ENCODE results near the gene MMADHC. TPM values are rescaled to one million over a fixed set of nuclear protein-coding genes. Genes with fewer than 3 reads are reported as not detected.
A peak's percentile ranks its signal among the peaks of the same experiment; 100 is the strongest.

The MMADHC gene
- total and polyA plus RNA-seq, 9 of the 15 experiments (the other 6 are each of a cell fraction or from before 2014, with no cell fraction given) = 187 to 850 (median 271) TPM

DNA sequence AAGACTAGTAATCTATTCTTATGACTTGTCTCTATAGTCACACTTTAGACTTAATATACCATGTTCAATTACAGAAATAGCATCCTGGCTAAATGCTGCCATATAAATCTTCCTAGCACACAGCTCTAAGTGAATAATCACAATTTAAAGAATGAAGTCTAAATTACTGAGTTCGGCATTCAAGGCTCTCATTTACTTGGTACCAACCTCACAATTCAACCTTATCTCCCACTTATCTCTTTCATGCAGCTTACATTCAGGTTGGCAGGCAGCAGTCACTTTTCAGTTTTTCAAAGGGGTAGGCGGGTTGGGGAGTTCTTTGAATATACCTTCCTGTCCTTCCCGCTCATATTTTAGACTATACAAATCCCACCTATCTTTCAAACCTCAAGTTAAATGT lies 1.5 kb downstream of the MMADHC start:
- H3K4me2 ChIP-seq (ENCODE audit: insufficient read depth, low read length) = peak overlapping the region; percentile 94
- no TSS peak for BruUV-seq (replicated peaks)
- no peak overlapping the region for H2AFZ ChIP-seq (ENCODE audit: low read depth, low read length)
- H3K9me3 ChIP-seq (replicated peaks; ENCODE audit: control insufficient read depth, insufficient read depth, low read depth, low read length) = no peaks in the 10 kb centered on the region
- H3K27me3 ChIP-seq (ENCODE audit: control insufficient read depth in 2 of 2, insufficient read depth in 2 of 2, low read length in 2 of 2) = no peaks in the 10 kb centered on the region
- FAIRE-seq (peak; percentile 23), DNase-seq (ENCODE audit: extremely low read depth in 1 of 4, low spot score in 3 of 4) (peak; percentile 28 to 67 (median 42)), ATAC-seq (peak; percentile 16)
- H3K79me2 ChIP-seq (ENCODE audit: control insufficient read depth, insufficient read depth, low read length) = peaks cover 53% of the 10 kb centered on the region
- peak overlapping the region; percentile 94; the same call in 2 of the 3 replicates for H3K27ac ChIP-seq (ENCODE audit: extremely low read depth, low read depth, low read length)
- no peaks in the 10 kb centered on the region for H3K9me1 ChIP-seq (ENCODE audit: control insufficient read depth, insufficient read depth, low read length)
- POLR2A ChIA-PET = interaction anchor here (0.6 to 2.6 kb wide), 3 partner anchors 9 to 25 kb away, joined by 3 to 18 read pairs (median 10); no protein-coding TSS in a partner anchor
- H4K20me1 ChIP-seq (replicated peaks; ENCODE audit: control insufficient read depth, insufficient read depth, low read length) = no peaks in the 10 kb centered on the region; the same call in 1 of the 2 replicates
- 0% methylated on average over 3 of the region's 3 CpGs for WGBS (ENCODE audit: insufficient coverage, low coverage, missing lambda C conversion rate)
- H3K36me3 ChIP-seq (ENCODE audit: control insufficient read depth, insufficient read depth, low read length) = peaks cover 51% of the 10 kb centered on the region
- CTCF ChIA-PET (ENCODE audit: low intra/inter-chr PET ratio) = no interaction called here
- peaks cover 0 to 10% of the 10 kb centered on the region in 2 experiments; a peak in 2 of 5 replicates for H3K4me1 ChIP-seq (replicated peaks in 1 of 2; ENCODE audit: control insufficient read depth in 2 of 2, insufficient read depth in 2 of 2, low read length in 2 of 2)
- in situ Hi-C loops (cut with MboI) = no loop called here
- H3K4me3 ChIP-seq = peak overlapping the region; percentile 67
- intact Hi-C loops (cut with micrococcal nuclease) = no loop called here
- H3K9ac ChIP-seq (ENCODE audit: insufficient read depth in 1 of 2, low read depth in 2 of 2, low read length in 2 of 2) = peak overlapping the region; percentile 68 to 97
- TF ChIP-seq HCFC1 (IDR thresholded peaks at IDR 0.05; ENCODE audit: low read depth, low read length) = no peak
- no peak for TF ChIP-seq SMAD4 (CRISPR knock-in tag; conservative IDR thresholded peaks at IDR 0.05)
- no peak for TF ChIP-seq PRPF4 (IDR thresholded peaks at IDR 0.05; ENCODE audit: insufficient read depth, low read depth, low read length, poor library complexity, severe bottlenecking)
- 0 out of 2 replicates have a peak, but pooled peaks have one; percentile 35 for TF ChIP-seq SMARCE1 (IDR thresholded peaks at IDR 0.05)
- TF ChIP-seq TEAD4 (IDR thresholded peaks at IDR 0.05; ENCODE audit: low read length) = peak; percentile 62
- no peak for TF ChIP-seq TEAD4 (CRISPR knock-in tag; IDR thresholded peaks at IDR 0.05; ENCODE audit: borderline replicate concordance)
- TF ChIP-seq ARID1B (IDR thresholded peaks at IDR 0.05) = peak; percentile 77
- TF ChIP-seq HMGN3 (IDR thresholded peaks at IDR 0.05; ENCODE audit: borderline replicate concordance, extremely low read depth, insufficient read length, low read depth, low read length) = peak; percentile 34
- peak; percentile 17 for TF ChIP-seq CCNT2 (IDR thresholded peaks at IDR 0.05; ENCODE audit: borderline replicate concordance, extremely low read depth, insufficient read length, low read depth, low read length)
- TF ChIP-seq STAG1 (CRISPR knock-in tag; IDR thresholded peaks at IDR 0.05; ENCODE audit: borderline replicate concordance) = no peak
- 0 out of 2 replicates have a peak, but pooled peaks have one; percentile 22 for TF ChIP-seq ZBTB17 (CRISPR knock-in tag; IDR thresholded peaks at IDR 0.05)
- TF ChIP-seq RBM25 (IDR thresholded peaks at IDR 0.05; ENCODE audit: low read depth, low read length, severe bottlenecking) = peak; percentile 86
- TF ChIP-seq, protein P1, sequence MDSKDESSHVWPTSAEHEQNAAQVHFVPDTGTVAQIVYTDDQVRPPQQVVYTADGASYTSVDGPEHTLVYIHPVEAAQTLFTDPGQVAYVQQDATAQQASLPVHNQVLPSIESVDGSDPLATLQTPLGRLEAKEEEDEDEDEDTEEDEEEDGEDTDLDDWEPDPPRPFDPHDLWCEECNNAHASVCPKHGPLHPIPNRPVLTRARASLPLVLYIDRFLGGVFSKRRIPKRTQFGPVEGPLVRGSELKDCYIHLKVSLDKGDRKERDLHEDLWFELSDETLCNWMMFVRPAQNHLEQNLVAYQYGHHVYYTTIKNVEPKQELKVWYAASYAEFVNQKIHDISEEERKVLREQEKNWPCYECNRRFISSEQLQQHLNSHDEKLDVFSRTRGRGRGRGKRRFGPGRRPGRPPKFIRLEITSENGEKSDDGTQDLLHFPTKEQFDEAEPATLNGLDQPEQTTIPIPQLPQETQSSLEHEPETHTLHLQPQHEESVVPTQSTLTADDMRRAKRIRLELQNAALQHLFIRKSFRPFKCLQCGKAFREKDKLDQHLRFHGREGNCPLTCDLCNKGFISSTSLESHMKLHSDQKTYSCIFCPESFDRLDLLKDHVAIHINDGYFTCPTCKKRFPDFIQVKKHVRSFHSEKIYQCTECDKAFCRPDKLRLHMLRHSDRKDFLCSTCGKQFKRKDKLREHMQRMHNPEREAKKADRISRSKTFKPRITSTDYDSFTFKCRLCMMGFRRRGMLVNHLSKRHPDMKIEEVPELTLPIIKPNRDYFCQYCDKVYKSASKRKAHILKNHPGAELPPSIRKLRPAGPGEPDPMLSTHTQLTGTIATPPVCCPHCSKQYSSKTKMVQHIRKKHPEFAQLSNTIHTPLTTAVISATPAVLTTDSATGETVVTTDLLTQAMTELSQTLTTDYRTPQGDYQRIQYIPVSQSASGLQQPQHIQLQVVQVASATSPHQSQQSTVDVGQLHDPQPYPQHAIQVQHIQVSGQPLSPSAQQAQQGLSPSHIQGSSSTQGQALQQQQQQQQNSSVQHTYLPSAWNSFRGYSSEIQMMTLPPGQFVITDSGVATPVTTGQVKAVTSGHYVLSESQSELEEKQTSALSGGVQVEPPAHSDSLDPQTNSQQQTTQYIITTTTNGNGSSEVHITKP (IDR thresholded peaks at IDR 0.05; ENCODE audit: partially characterized antibody) = peak; percentile 40
- TF ChIP-seq ID3 (CRISPR knock-in tag; IDR thresholded peaks at IDR 0.05) = no peak
- no peak for TF ChIP-seq ID3 (tag; IDR thresholded peaks at IDR 0.05)
- peak; percentile 64 for TF ChIP-seq CBFA2T3 (IDR thresholded peaks at IDR 0.05)
- TF ChIP-seq ZNF274 (IDR thresholded peaks at IDR 0.05; ENCODE audit: borderline replicate concordance, low read depth, low read length) = no peak
- 0 out of 2 replicates have a peak, but pooled peaks have one; percentile 46 for TF ChIP-seq LCOR (CRISPR knock-in tag; IDR thresholded peaks at IDR 0.05)
- TF ChIP-seq SIN3A (IDR thresholded peaks at IDR 0.05; ENCODE audit: borderline replicate concordance in 2 of 2, control insufficient read depth in 1 of 2, low read depth in 2 of 2, low read length in 2 of 2) = 0 out of 4 replicates have a peak, but pooled peaks of 1 of the 2 experiments have one; percentile 15
- peak; percentile 55; the same call in 1 of the 2 replicates for TF ChIP-seq SMARCA4 (IDR thresholded peaks at IDR 0.05)

All from K562 (cell line).